ENCODE measurements around the gene FAM131A. TPM values are rescaled to one million over a fixed set of nuclear protein-coding genes. Genes with fewer than 3 reads are reported as not detected.

The FAM131A gene
- polyA plus RNA-seq, 1 donor: 9.9 TPM

DNA sequence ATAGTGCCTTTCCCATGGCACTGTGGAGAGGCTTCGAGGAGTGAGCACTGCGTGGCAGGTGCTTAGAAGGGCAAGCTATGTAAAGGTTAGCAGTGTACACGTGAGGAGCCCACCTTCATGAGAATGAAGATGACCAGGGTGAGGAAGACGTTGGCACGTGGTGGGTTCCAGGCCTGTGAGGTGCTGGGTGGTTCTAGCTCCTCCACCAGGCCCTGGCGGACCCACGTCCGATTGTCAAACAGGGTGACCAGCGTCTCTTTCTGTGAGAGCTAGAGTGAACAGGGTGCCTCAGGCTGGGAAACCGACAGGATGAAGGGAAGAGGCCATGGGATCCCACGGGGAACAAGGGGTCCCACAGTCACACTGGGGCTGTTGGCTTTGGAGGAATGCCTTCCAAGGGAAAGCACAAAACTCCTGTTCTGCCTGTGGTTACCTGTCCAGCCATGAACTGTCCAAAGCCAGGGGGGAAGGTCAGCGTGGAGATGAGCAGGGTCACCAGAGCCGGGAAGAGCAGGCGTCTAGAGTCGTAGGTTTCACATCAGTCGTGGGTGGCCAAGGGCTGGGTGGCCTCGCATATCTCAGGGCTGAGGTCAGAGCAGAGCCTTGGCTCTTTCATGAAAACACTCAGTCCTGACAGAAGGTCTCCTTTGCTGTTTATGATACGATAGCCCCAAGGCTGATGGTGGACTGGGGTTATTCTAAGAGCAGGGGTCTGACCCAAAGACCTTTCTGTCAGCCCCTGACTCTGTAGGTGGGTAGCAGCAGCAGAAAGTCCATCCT lies 18.1 kb downstream of the FAM131A start:
- DNase-seq: no peak

DNA sequence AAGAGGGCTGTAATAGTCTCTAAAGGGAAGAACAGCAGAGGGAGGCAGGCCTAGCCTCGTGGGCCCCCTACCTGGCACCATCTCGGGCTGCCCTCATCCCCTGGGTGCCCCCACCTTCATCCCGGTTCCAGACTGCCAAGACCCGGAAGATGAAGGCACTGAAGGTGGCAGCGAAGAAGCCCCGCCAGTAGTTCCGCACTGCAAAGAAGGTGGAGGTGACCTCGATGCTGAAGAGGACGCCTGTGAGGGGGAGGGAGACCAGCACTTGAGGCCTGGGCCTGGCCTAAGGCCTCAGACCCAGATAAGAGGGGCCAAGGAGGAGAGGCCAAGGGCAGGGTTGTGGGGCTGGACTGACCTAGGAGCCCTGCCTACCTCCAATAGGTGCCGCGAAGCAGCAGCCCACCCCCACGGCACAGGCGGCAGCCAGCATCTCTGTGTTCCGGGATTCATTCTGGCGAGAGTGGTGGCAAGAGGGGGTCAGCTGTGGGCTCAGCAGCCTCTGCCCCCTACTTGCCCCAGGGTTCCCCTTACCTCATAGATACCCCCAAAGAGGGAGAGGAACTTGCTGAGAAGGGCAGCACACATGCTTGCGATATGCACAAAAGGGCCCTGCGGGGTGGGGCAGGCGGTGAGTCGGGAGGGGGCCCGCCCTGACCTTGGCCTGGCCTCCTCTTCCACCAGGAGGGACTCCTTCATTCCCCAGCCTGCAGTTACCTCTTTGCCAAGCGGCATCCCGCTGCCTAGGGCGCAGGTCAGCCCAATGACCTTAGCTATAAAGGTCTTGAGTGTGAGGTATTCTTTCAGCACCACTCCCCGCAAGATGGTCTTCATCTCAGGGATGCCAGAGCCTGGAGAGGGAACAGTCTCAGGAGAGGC lies 20.1 kb downstream of the FAM131A start:
- no peak for DNase-seq

DNA sequence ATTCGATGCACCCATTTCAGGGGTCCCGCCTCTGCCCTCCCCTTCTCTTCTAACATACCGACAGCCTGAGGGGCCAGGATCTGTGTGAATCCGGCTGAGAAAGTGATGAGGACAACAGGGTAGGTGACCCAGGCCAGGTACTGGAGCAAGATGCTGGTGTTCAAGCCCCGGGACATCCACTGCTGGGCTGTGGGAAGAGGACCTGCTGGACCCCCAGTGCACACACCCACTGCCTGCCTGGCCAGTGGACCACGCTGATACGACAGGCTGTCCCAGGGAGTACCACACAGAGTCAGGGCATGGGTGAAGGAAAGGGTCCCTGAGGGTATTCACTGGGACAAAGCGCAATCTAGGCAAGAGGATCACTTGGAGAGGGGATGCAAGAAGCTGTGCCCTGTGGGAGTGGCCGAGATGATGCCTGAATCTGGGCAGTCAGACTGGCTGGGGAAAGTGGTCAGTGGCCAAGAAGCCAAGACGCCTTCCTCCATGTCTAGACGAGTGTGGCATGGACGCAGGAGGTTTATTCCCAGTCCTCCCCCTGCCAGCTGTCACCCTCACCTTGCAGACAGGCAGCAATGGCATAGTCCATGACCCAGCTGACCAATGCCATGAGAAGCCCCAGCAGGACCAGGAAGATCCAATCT lies 20.8 kb downstream of the FAM131A start:
- DNase-seq: no peak

DNA sequence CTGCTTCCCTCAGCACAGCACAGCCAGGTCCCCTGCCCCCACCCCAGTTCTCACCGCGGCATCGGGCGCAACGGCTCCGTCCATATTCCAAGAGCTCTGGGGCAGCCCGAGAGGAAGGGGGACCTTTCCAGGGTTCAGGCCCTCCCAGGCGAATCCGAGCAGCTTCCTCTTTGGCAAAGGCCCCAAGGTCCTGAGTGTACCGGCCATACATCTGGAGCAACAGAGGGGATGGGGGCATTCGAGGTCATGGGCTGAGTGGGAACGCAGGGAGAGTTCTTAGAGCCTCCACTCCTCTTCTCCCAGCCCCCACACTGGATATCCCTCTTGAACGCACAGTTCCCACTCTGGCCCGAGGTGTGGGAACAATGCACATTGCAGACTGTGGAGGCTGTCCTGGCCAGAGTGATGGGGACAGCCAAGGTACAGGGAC lies 21.5 kb downstream of the FAM131A start:
- no peak for DNase-seq

DNA sequence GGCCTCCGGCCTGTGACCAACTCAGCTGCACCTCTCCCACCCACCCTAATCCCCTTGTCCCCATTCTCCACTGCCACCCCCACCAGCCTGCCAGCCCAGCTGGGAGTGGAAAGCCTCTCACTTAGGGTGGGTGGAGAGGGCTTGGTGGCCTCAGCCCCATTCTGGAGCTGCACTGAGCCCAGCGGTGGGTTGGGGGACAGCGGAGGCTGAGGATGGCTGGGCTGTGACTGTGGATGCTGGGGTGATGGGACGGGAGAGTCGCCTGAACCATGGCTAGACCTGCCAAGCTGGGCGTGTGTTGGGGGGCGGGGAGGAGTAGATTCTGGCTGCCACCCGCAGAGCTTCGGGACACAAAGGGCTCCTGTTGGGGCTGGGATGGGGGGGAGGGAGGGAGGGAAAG lies 22.2 kb downstream of the FAM131A start:
- DNase-seq: no peak

DNA sequence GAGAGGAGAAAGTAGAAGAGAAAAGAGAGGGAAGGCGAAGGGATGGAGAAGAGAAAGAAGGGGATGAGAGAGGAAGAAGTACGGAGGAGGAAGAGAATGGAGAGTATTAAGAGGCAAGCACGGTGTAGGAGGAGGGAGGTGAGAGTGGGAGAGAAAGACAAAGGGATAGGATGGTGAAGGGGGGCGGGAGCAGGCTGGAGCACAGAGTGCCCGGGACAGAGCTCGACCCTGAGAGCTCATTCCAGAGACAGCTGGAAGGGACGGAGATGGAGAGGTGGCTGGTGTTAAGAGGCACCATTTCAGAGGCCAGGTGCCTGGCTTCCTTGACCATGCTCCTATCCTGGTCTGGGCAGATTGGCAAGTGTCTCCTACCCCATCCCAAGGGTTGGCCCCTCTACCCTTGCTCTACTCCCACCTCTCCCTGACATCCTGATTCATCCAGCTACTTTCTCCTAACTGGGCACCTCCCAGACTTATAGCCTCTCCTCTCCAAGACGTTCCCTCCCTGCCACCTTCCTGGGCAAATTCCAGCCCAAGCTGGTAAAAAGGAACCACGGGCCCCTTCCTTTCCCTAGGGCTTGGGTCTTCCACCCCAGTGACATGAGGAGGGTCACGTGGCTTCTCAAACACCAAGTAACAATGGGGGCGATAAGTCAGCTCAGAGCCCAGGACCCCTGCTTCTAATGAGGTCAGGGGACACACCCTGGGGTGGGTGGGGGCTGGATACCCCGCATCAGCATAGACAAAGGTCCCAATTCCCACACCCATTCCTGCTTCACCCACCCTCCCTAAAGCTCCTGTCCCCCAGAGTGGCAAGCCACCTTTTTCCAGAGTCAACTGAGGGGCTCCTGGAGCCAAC lies 22.9 kb downstream of the FAM131A start:
- no peak for DNase-seq

DNA sequence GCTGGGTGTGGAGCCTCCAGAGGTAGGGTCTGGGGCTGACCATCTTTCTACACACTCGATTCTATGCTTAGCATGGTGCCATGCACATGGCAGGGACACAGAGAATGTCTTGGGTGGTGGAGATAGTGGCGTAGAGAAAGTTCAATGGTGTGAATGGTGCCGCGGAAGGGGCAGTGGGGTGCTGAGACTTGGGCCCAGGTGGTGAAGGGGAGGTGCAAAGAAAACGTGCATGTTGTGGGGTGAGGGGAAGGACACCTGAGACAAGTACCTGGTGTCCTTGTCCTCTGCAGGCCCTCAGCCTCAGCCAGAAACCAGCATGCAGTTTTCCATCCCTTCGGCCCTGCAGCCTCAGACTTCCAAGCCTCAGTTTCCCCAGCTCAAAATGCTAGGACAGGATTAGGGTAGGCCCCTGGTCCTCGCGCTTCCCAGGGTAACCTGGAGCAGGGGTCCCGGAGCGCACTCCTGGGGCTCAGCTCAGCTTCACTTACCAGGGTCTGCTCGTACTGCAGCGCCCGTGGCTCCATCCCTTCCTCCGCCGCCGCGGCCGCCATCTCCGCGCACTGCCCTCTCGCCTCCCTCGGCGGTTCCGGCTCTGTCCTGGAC lies 23.6 kb downstream of the FAM131A start:
- DNase-seq: no peak

DNA sequence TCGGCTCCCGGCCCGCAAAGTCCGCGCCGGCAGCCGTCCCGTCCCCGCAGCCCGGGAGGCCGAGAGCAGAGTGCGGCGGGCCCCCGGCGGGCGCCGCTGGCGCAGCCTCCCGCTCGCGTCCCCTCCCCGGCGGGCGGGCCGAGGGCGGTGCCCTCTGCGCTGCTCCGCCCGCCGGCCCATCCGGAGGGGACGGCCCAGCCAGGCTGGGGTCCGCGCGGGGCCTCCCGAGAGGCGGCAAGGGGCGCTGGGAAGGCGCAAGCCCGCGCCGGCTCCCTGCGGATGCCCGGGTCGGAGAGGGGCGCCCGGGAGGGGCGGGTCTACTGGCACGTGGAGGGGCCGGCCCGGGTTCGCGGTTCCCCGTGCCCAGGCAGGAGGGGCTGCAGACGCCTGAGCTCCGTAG lies 24.1 kb downstream of the FAM131A start, which contains the start of the genes CLCN2 and POLR2H:
TSS of gene CLCN2 (minus strand) at position 74 of the 400 bp plus-strand sequence. CDS start 126 bp downstream, outside the sequence.
TSS of gene POLR2H (plus strand) at position 179 of the 400 bp plus-strand sequence. CDS start 1,783 bp downstream, outside the sequence.
- peak; percentile 74 for DNase-seq

DNA sequence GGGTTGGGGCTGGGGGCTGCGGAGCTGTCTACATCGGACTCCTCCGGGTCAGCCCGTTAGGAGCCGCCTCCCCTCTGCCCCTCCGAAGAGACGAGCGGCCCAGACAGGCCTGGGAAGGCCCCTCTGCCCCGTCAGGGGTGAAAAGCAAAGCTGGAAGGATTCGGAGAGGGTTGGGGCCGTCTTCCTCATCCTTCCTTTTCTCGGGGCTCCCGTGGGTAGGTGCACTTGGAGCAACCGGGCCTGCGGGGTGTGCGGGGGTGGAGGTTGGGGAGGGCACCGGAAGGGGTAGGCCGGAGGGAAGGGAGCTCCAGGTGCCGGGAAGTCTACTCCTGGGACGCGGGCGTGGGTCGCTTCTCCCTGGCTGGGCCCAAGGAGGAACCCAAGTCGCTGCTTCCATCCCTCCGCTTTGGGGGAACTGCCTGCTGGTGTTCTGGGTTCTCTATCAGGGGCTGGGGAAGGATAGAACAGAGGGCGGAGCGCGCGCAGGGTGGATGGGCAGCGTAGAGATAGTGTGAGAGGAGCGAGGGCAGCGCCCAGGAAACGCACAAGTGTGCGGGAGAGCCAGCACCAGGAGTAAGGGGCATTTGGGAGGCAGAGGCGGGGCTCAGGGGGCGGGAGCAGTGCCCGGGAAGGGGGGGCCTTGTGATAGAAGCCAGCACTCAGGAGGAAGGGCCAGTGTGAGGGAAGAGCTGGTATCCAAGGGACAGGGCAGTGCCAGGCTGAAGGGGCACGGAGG lies 24.7 kb downstream of the FAM131A start:
- no peak for DNase-seq

DNA sequence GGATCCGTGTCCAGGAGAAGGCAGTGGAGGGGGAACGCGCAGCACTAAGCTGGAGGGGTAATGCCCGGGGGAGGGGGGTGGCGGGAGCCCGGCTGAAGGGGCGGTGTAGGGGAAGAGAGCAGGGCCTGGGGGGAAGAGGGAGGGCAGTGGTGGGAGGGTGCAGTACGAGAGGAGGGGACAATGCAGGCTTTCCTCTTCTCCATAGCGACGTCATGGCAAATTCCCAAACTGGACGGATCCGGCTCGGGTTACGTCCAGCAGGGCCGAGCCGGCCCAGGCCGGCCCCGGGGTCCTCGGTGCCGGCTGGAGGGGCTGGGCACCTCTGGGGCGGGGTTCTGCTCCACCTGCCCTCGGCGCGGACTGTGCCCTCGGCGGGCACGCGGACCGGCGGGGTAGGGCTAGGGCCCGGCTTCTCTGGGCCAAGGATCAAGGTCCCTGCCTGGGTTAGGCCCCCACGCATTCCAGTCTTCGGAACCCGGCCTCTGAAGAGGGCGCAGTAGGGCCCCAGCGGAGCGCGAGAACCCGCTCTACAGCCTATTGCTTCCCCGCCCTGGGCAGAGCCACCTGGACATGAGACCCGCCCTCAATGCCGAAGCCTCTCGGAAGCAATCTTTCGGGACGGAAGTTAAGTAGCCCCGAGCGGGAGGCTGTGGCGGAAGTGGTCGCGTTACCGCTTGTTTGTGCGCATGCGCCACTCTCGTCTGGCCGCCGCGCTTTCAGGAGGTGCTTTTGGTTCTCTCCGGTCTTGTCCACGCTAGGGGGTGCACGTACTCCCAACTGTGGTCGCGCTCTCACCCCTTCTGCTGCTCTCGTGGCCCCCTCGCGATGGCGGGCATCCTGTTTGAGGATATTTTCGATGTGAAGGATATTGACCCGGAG lies 25.5 kb downstream of the FAM131A start:
- peak; percentile 96 for DNase-seq

DNA sequence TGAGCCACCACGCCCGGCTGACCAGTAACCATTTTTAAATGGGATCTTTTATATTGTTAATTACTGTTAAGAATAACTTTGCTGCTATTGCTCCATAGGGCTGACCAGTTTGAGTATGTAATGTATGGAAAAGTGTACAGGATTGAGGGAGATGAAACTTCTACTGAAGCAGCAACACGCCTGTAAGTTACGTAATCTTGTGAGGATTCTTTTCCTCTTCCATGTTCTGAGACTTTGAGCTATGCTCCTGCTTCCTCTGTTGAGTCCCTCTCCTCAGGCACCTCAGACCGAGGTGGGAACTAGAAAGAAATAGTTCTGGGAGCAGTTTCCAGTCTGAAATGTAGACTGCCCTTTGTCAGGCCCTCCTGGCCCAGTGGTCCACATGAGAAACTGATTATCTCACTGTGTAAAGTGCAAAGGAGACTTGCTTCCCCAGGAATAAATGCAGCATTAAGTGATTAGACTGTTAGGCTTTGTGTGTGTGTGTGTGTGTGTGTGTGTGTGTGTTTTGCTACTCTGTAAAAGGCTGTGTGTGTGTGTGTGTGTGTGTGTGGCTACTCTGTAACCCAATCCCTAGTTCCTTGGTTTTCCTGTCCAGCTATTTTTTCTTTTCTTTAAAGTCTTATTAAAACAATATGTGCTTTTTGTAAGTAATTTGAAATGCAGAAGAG lies 29.4 kb downstream of the FAM131A start:
- no peak for DNase-seq

DNA sequence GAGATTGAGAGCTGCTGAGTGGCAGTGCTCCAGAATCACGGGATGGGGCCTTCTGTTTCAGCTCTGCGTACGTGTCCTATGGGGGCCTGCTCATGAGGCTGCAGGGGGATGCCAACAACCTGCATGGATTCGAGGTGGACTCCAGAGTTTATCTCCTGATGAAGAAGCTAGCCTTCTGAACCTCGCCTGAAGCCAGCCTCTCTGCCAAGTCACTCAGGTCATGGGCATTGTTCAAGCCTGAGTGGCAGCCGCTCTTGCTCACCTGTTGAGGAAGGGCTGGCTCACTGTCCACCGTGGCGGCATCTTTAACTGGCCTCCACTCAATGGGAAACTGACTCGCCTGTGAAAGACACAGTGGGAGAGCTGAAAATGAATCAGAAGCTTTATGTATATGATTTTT lies 30.7 kb downstream of the FAM131A start:
- DNase-seq: no peak

DNA sequence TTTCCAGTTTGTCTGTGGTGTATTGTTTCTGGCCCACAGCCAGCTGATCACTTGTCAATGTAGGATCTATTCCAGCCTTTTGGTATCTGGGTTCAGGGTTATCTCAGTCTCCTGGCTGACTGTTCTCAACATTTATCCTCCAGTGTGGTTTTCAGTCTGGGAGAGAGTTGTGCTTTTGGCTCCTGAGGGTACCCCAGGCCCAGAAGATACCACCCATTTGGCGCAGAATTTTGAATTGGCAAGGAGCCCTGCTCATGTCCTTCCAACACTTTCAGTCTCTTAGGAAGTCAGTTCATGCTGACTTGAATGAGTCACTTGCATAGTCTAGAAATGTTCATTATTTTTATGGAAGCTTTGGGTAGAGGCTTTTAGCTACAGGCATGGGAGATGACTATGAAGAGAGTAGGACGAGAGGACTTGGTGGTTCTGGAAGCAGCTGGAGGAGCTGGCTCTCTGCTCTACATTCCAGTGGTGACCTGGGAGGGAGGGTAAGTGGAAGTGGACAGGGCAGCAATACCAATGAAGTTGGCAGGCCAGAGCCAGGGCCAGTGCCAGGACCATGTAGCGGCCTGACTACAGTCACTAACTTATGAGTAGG lies 31.3 kb downstream of the FAM131A start:
- no peak for DNase-seq

DNA sequence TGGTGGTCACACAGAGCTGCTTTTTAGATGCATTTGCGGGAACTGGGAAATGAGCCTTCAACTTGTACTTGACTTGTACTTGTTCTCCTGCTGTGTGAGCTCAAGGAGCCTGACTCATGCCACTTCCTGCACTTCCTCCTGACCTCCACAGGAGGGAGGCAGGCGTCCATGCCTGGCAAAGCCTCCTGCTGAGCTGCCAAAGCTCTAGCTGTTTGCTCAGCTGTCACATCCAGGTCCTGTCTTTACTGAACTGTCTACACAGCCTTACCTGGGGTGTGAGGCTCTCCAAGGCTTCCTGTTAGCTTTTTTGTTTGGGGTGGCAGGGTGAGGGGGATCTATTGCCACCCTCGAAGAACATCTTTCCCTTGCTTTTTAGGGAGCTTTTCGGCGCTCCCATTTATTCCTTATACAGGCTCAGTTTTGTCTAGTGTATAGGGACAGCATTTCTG lies 34.2 kb downstream of the FAM131A start:
- peak; percentile 75 for DNase-seq

DNA sequence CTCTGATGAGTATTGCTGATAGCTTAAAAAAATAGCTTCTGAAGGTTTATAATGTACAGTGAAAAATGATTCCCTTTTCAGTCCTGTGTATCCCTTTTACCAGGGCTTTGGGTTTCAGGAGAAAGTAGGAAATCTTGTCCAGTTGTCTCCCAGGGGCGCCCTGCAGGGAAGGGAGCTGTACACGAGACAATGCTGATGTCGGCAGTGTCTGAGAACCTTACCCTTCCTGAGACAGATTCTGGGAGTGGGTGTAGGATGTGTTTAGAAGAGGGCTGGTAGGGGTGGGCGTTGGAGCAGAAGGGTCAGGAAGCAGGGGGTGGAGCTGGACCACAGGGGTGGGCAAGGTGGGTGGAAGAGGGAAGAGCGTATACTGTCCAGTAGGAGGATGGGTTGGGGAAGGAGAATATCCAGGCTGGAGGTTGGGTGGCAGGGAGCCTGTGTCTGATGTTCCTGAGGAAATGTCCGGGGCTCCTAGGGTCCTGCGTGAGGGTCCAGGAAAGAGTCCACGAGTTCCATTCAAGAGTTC lies 35.0 kb downstream of the FAM131A start:
- DNase-seq: no peak

DNA sequence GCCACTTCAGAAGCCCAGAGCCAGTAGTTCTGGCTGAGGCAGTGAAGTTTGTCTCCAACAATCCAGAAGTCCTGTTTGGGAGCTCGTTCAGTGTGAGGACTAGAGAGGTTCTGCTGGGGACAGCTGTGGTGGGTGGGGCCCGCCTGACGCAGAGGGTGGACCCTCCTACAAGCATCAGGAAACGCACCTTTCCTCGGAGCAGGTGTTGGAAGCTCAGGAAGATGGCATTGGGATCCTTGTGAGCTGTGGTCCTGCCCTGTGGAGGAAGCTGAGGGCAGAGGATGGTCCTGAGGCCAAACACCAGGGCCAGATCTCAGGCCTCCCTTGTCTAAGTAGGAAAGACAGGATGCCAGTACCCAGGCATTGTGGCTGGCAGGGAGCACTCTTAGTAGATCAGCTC lies 35.5 kb downstream of the FAM131A start:
- no peak for DNase-seq

DNA sequence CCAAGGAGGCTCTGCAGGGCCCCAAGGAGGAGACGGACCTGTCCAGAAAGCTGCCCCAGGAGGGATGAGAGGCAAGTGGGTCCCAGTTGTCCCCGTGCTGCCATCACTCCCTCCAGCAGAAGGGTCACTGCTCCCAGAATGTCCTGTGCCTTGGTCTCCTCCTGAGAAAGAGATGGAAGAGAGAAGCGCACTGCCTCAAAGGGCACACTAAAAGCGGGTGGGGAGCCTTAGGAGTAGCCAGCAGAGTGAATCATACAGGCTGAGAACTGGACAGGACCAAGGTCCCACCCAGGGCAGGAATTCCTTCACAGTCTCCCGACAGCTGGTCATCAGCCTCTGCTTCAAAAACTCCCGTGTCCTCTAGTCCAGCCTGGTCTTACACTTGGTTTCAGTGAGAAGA lies 36.0 kb downstream of the FAM131A start:
- DNase-seq: no peak
